HCT116 (cell line): ENCODE data around the gene ITGA1.

Experiments
- CEBPB ChIP-seq: IDR thresholded peaks from 2 replicates; pipeline ENCODE4 v1.6.1; 2012; ENCODE audit warnings: low read depth
- CTCF ChIP-seq, 3 experiments: fragments of 200-600 bp in 1 of 3; sonication (generic) in 1 of 3; IDR thresholded peaks in 2 of 3; conservative IDR thresholded peaks in 1 of 3; 2 replicates each; pipeline ENCODE4 v1.5.1; 2012 to 2017; ENCODE audit warnings: low read depth in 2 of 3, low read length in 2 of 3, antibody characterized with exemption in 1 of 3, borderline replicate concordance in 1 of 3, control low read depth in 1 of 3, mild to moderate bottlenecking in 1 of 3, mixed read lengths in 1 of 3, mixed run types in 1 of 3, moderate library complexity in 1 of 3; ENCODE audit not compliant: insufficient read depth in 1 of 3
- EZH2 ChIP-seq: fragments of 200-600 bp; sonication (generic); IDR thresholded peaks from 2 replicates; pipeline ENCODE4 v1.6.1; 2017; ENCODE audit warnings: antibody characterized with exemption, mixed run types
- EZH2phosphoT487 ChIP-seq: fragments of 200-600 bp; IDR thresholded peaks from 2 replicates; pipeline ENCODE4 v1.6.1; 2018; ENCODE audit warnings: antibody characterized with exemption, borderline replicate concordance
- MAX ChIP-seq: IDR thresholded peaks from 2 replicates; pipeline ENCODE4 v1.6.1; 2012
- POLR2A ChIP-seq: IDR thresholded peaks from 2 replicates; pipeline ENCODE4 v1.7.0; 2011; ENCODE audit warnings: borderline replicate concordance; ENCODE audit not compliant: insufficient read depth, insufficient read length; ENCODE audit errors: extremely low read depth
- POLR2AphosphoS5 ChIP-seq: IDR thresholded peaks from 2 replicates; pipeline ENCODE4 v1.6.1; 2011; ENCODE audit warnings: mild to moderate bottlenecking, low read depth, low read length, moderate library complexity
- RAD21 ChIP-seq: IDR thresholded peaks from 2 replicates; pipeline ENCODE4 v1.6.1; 2012; ENCODE audit warnings: low read depth, mild to moderate bottlenecking
- REST ChIP-seq: IDR thresholded peaks from 2 replicates; pipeline ENCODE4 v1.6.1; 2012; ENCODE audit warnings: low read depth
- SIN3A ChIP-seq: IDR thresholded peaks from 2 replicates; pipeline ENCODE4 v1.6.1; 2012; ENCODE audit warnings: low read depth
- SRF ChIP-seq: IDR thresholded peaks from 2 replicates; pipeline ENCODE4 v1.6.1; 2012; ENCODE audit warnings: low read depth
- ZBTB33 ChIP-seq: IDR thresholded peaks from 2 replicates; pipeline ENCODE4 v1.6.1; 2011; ENCODE audit warnings: mild to moderate bottlenecking, low read length, moderate library complexity; ENCODE audit not compliant: insufficient replicate concordance; ENCODE audit errors: extremely low read depth
- ZNF274 ChIP-seq: fragments of 200-500 bp; sonication (Bioruptor generic); IDR thresholded peaks from 2 replicates; pipeline ENCODE4 v1.6.1; 2014; ENCODE audit warnings: mild to moderate bottlenecking, low read depth, low read length, inconsistent platforms

GRCh38 chr5:52964138-52964537 is 176.4 kb downstream of the ITGA1 start:
- peak; percentile 25 to 39 (median 33); a peak in 3 of 6 replicates for TF ChIP-seq CTCF (IDR thresholded peaks at IDR 0.05 in 2 of 3, conservative IDR thresholded peaks at IDR 0.05 in 1 of 3; ENCODE audit: borderline replicate concordance in 1 of 3, insufficient read depth in 1 of 3, low read depth in 2 of 3, low read length in 2 of 3)
- TF ChIP-seq ZNF274 = no peak
- TF ChIP-seq RAD21 = no peak; the same call in 1 of the 2 replicates
- no peak for TF ChIP-seq REST
- no peak for TF ChIP-seq POLR2AphosphoS5
- TF ChIP-seq CEBPB = no peak
- TF ChIP-seq ZBTB33 = no peak
- TF ChIP-seq POLR2A = no peak
- no peak for TF ChIP-seq SIN3A
- TF ChIP-seq SRF = no peak
- TF ChIP-seq EZH2 = no peak
- TF ChIP-seq MAX = no peak
- no peak for TF ChIP-seq EZH2phosphoT487
